RWPE2 (cell line): Measurements from ENCODE around the gene IL1RL2.

Source experiments
- ATAC-seq: fragments of 200-7000 bp; cut with Tn5 transposase; 3 replicates; pipeline ENCODE4 v1.9.1; 2021; ENCODE audit warnings: low read depth
- DNase-seq: peaks from one replicate; pipeline ENCODE4 v3.0.0-alpha.2; 2020; ENCODE audit warnings: low spot score
- H3K27ac ChIP-seq: fragments of 450-650 bp; 2 replicates; pipeline ENCODE4 v1.5.1; 2017; ENCODE audit warnings: mild to moderate bottlenecking; ENCODE audit not compliant: poor library complexity, severe bottlenecking
- H3K27me3 ChIP-seq: fragments of 250-450 bp; sonication (Bioruptor Pico); 2 replicates; pipeline ENCODE4 v1.5.1; 2021; ENCODE audit warnings: mild to moderate bottlenecking, moderate library complexity; ENCODE audit not compliant: insufficient read depth, poor library complexity, severe bottlenecking
- H3K36me3 ChIP-seq: fragments of 250-450 bp; sonication (Bioruptor Pico); 2 replicates; pipeline ENCODE4 v1.5.1; 2020; ENCODE audit warnings: low read depth, mild to moderate bottlenecking, moderate library complexity
- H3K4me1 ChIP-seq: fragments of 250-450 bp; sonication (Bioruptor Pico); 2 replicates; pipeline ENCODE4 v1.5.1; 2021; ENCODE audit warnings: mild to moderate bottlenecking, moderate library complexity; ENCODE audit not compliant: insufficient read depth, poor library complexity, severe bottlenecking
- H3K4me3 ChIP-seq: fragments of 250-450 bp; sonication (Bioruptor Pico); 2 replicates; pipeline ENCODE4 v1.5.1; 2021; ENCODE audit warnings: mild to moderate bottlenecking, moderate library complexity; ENCODE audit not compliant: severe bottlenecking
- H3K9me3 ChIP-seq: fragments of 250-450 bp; sonication (Bioruptor Pico); 2 replicates; pipeline ENCODE4 v1.5.1; 2021; ENCODE audit warnings: mild to moderate bottlenecking, moderate library complexity; ENCODE audit not compliant: severe bottlenecking
- TF ChIP-seq, protein P1 (sequence below): fragments of 450-650 bp; IDR thresholded peaks from one replicate; pipeline ENCODE4 v1.5.1; 2017; ENCODE audit warnings: mild to moderate bottlenecking, moderate library complexity; ENCODE audit not compliant: poor library complexity, severe bottlenecking

Gene IL1RL2

DNA sequence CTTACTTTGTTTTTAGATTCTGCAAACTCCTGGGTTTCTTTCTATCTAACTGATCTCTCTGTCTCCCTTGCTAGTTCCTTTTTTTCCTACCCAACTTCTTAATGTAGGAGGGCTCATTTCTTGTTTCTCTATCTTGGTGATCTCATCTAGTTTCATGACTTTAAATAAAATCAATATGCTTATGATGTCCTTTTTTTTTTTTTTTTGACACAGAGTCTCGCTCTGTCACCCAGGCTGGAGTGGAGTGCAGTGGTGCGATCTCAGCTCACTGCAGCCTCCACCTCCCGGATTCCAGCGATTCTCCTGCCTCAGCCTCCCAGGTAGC is 82.3 kb downstream of the IL1RL2 start:
- H3K36me3 ChIP-seq = no peaks in the 10 kb centered on the region
- no peak for DNase-seq
- TF ChIP-seq, protein P1, sequence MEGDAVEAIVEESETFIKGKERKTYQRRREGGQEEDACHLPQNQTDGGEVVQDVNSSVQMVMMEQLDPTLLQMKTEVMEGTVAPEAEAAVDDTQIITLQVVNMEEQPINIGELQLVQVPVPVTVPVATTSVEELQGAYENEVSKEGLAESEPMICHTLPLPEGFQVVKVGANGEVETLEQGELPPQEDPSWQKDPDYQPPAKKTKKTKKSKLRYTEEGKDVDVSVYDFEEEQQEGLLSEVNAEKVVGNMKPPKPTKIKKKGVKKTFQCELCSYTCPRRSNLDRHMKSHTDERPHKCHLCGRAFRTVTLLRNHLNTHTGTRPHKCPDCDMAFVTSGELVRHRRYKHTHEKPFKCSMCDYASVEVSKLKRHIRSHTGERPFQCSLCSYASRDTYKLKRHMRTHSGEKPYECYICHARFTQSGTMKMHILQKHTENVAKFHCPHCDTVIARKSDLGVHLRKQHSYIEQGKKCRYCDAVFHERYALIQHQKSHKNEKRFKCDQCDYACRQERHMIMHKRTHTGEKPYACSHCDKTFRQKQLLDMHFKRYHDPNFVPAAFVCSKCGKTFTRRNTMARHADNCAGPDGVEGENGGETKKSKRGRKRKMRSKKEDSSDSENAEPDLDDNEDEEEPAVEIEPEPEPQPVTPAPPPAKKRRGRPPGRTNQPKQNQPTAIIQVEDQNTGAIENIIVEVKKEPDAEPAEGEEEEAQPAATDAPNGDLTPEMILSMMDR = no peak
- ATAC-seq = no peak
- no peaks in the 10 kb centered on the region for H3K4me1 ChIP-seq
- H3K9me3 ChIP-seq = no peaks in the 10 kb centered on the region
- H3K27ac ChIP-seq = no peak overlapping the region
- no peaks in the 10 kb centered on the region for H3K27me3 ChIP-seq
- H3K4me3 ChIP-seq = no peak overlapping the region

DNA sequence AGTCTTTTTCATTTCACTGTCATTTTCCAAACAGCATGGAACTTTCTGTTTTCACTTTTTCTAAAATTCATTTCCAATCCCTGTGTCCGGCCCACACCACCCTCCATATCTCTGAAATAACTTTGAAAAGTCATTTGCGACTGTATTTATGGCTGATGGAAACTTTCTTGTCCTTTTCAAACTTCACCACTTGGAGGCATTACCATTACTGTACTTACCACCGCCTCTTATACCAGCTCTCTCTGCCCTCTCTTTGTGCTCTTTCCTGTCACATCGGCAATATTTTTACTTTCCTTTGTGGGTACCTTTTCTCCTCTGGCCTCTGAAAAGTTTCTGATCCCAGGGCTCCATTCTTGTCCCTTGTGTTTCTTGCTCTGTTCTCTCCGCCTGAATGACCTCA is 85.0 kb downstream of the IL1RL2 start:
- Histone ChIP-seq H3K4me3 (no peak overlapping the region), H3K4me1 (no peaks in the 10 kb centered on the region), H3K36me3 (no peaks in the 10 kb centered on the region), H3K9me3 (no peaks in the 10 kb centered on the region), H3K27me3 (no peaks in the 10 kb centered on the region), H3K27ac (no peak overlapping the region)
- DNase-seq = no peak
- TF ChIP-seq, protein P1 = no peak
- ATAC-seq = no peak

DNA sequence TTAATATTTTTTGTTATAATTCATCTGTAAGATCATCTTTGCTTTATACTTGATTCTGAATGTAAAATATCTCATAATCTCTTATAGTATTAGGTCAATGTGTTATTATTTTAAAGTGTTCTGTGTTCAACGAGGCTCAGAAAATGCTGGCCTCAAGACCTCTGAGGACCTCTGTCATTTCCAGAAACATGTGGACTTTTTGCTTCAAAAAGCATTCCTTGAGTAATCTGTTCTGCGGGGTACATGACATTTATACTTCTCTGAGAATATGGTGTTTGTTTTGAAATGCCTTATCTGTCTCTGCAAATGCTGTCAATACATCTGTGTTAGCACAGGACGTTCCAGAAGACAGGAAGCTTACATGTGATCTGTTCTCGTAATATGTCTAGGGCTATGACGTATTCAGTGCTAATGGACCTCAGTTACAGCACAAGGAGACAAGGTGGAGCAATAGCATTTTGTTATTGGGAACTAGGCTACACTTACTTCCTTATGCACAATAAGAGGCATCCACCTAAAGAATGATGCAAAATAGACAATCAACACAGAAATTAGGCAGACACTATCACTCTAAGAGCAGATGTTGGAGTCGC is 86.9 kb downstream of the IL1RL2 start:
- H3K27me3 ChIP-seq = no peaks in the 10 kb centered on the region
- H3K9me3 ChIP-seq = no peaks in the 10 kb centered on the region
- H3K4me1 ChIP-seq = no peaks in the 10 kb centered on the region
- H3K36me3 ChIP-seq = no peaks in the 10 kb centered on the region
- ATAC-seq = no peak
- no peak overlapping the region for H3K27ac ChIP-seq
- no peak for DNase-seq
- TF ChIP-seq, protein P1 = no peak
- H3K4me3 ChIP-seq = no peak overlapping the region

DNA sequence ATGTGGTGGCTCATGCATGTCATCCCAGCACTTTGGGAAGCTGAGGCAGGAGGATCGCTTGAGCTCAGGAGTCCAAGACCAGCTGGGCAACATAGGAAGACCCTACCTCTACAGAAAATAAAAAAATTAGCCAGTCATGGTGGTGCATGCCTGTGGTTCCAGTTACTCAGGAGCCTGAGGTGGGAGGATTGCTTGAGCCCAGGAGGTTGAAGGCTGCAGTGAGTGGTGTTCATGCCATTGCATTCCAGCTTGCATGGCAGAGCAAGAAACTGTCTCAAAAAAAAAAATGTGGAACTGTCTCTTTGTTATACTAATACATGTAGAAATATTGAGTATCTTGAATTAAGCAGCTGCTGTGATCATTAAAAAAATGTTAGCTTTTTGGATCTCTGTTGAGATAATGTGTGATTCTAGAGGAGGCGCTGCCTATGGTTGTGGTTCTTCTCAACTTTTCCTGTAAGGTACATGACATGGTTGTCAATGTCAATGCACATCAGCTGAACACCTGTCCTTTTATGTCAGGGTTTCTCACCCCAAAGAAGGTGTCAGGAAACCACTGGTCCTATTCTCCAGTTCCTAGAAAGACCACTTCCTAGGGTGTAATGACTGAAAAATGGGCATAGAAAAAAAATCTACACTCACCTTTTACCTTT is 89.9 kb downstream of the IL1RL2 start:
- DNase-seq (no peak), ATAC-seq (no peak)
- Histone ChIP-seq H3K9me3 (no peaks in the 10 kb centered on the region), H3K36me3 (no peaks in the 10 kb centered on the region), H3K27ac (no peak overlapping the region), H3K27me3 (no peaks in the 10 kb centered on the region), H3K4me1 (no peaks in the 10 kb centered on the region), H3K4me3 (no peak overlapping the region)
- TF ChIP-seq, protein P1 = no peak

DNA sequence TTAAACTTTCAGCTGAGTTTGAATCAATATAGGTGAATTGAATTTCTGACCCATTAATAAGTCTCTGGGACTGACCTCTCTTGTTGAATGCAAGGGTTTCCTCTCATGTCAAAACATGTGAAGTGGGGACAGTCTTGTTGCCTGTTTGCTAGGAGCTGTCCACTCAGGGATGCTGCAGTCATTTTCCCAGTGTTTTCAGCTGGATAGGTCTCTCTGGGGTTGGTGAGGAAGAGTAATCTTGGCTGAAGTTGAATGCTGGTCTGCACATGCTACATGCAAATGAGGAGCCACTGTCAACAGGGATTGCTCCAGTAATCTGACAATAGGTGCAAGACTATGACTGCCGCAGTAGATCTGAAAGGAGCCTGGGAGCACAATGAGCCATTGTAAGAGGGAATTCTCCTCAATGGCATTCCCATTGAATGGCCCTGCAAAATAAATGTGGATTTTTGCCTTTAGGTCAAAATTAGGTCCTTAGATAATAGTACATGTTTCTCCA is 90.4 kb downstream of the IL1RL2 start:
- H3K9me3 ChIP-seq = no peaks in the 10 kb centered on the region
- H3K4me3 ChIP-seq = no peak overlapping the region
- DNase-seq = no peak
- no peaks in the 10 kb centered on the region for H3K27me3 ChIP-seq
- no peak for ATAC-seq
- TF ChIP-seq, protein P1 = no peak
- no peaks in the 10 kb centered on the region for H3K36me3 ChIP-seq
- H3K4me1 ChIP-seq = no peaks in the 10 kb centered on the region
- no peak overlapping the region for H3K27ac ChIP-seq
